ENCODE measurements around the gene FCSK.

FCSK gene

GRCh38 chr16:70526403-70526802, 72.0 kb downstream of the FCSK start:
- DNase-seq, result no peak

GRCh38 chr16:70527315-70527996, 73.1 kb downstream of the FCSK start:
- no peak for DNase-seq

- DNase-seq, result peak; percentile 41
Observed at GRCh38 chr16:70529051-70529777, 74.8 kb downstream of the FCSK start.
